Fibroblast of upper back skin (primary cell): ENCODE measurements around the gene CALHM4.

ENCODE experiments used
- DNase-seq: peaks from one replicate; pipeline ENCODE4 v3.0.0-alpha.2; 2013

CALHM4 gene

GRCh38 chr6:116543149-116543548 is 10.4 kb upstream of the CALHM4 start:
- DNase-seq = peak; percentile 25

- DNase-seq = peak; percentile 37
These were observed 7.9 kb upstream of the CALHM4 start, which contains the start of gene TRAPPC3L for GRCh38 chr6:116545651-116546050. TSS of gene TRAPPC3L (minus strand) at chr6:116545684. CDS start at chr6:116545514, 170 bp downstream.

GRCh38 chr6:116547358-116547757 is 6.2 kb upstream of the CALHM4 start:
- no peak for DNase-seq

GRCh38 chr6:116550796-116551195 is 2.8 kb upstream of the CALHM4 start:
- DNase-seq = no peak

GRCh38 chr6:116556065-116556464 is 2.5 kb downstream of the CALHM4 start:
- DNase-seq = peak; percentile 89

- no peak for DNase-seq
These were observed 3.4 kb downstream of the CALHM4 start for GRCh38 chr6:116556814-116557415.

GRCh38 chr6:116557893-116558292 is 4.3 kb downstream of the CALHM4 start:
- peak; percentile 98 for DNase-seq

GRCh38 chr6:116560130-116560529 is 6.6 kb downstream of the CALHM4 start:
- no peak for DNase-seq

- DNase-seq = peak; percentile 78
These were observed 7.9 kb downstream of the CALHM4 start for GRCh38 chr6:116561377-116562018.

GRCh38 chr6:116562019-116562403 is 8.5 kb downstream of the CALHM4 start:
- DNase-seq = no peak

GRCh38 chr6:116562614-116563013 is 9.1 kb downstream of the CALHM4 start:
- DNase-seq = no peak

GRCh38 chr6:116563830-116564229 is 10.3 kb downstream of the CALHM4 start:
- DNase-seq = no peak

GRCh38 chr6:116564311-116564710 is 10.8 kb downstream of the CALHM4 start:
- DNase-seq = peak; percentile 83

- DNase-seq = peak; percentile 17
These were observed 11.6 kb downstream of the CALHM4 start for GRCh38 chr6:116564921-116565872.

GRCh38 chr6:116568111-116568510 is 14.6 kb downstream of the CALHM4 start:
- DNase-seq = peak; percentile 63

GRCh38 chr6:116568821-116569755 is 15.5 kb downstream of the CALHM4 start:
- DNase-seq = no peak

GRCh38 chr6:116570856-116571682 is 17.5 kb downstream of the CALHM4 start, which contains the start of gene RWDD1:
TSS of gene RWDD1 (plus strand) at chr6:116571504. CDS start at chr6:116571583, 79 bp downstream.
- DNase-seq = peak; percentile 100

- DNase-seq = no peak
These were observed 18.1 kb downstream of the CALHM4 start for GRCh38 chr6:116571683-116572000.

GRCh38 chr6:116572162-116572561 is 18.6 kb downstream of the CALHM4 start:
- peak; percentile 28 for DNase-seq

- no peak for DNase-seq
These were observed 21.7 kb downstream of the CALHM4 start for GRCh38 chr6:116575227-116575626.

GRCh38 chr6:116577486-116577885 is 23.9 kb downstream of the CALHM4 start:
- no peak for DNase-seq
